Astrocyte (in vitro differentiated cells and primary cell): ENCODE results near the gene HS3ST1. TPM values are rescaled to one million over a fixed set of nuclear protein-coding genes. Genes with fewer than 3 reads are reported as not detected.

Experiments
- DNase-seq: peaks from one replicate; pipeline ENCODE4 v3.0.0-alpha.2; 2010; ENCODE audit warnings: low read depth
- FAIRE-seq: peaks from 2 replicates; lab custom pipeline; 2011; peaks lifted over from hg19 to GRCh38; lab: Jason Lieb, UNC
- H2AFZ ChIP-seq: 2 replicates; pipeline ENCODE4 v1.6.0; 2012; ENCODE audit warnings: low read depth, low read length, inconsistent platforms
- H3K27ac ChIP-seq: 2 replicates; pipeline ENCODE4 v1.5.1; 2011; ENCODE audit warnings: low read depth, low read length, inconsistent platforms
- H3K27me3 ChIP-seq: 2 replicates; pipeline ENCODE4 v1.6.0; 2011; ENCODE audit warnings: low read length, inconsistent platforms; ENCODE audit not compliant: insufficient read depth
- H3K36me3 ChIP-seq: 2 replicates; pipeline ENCODE4 v1.5.1; 2011; ENCODE audit warnings: low read length, inconsistent platforms; ENCODE audit not compliant: insufficient read depth
- H3K4me1 ChIP-seq: 2 replicates; pipeline ENCODE4 v1.5.1; 2011; ENCODE audit warnings: low read length, inconsistent platforms; ENCODE audit not compliant: insufficient read depth
- H3K4me2 ChIP-seq: 2 replicates; pipeline ENCODE4 v1.6.0; 2012; ENCODE audit warnings: low read length, inconsistent platforms
- H3K4me3 ChIP-seq: 2 replicates; pipeline ENCODE4 v1.5.1; 2011; ENCODE audit warnings: low read depth, mild to moderate bottlenecking, low read length, inconsistent platforms; ENCODE audit not compliant: insufficient read depth
- H3K79me2 ChIP-seq: 2 replicates; pipeline ENCODE4 v1.6.0; 2012; ENCODE audit warnings: mild to moderate bottlenecking, low read length, inconsistent platforms; ENCODE audit not compliant: insufficient read depth
- H3K9ac ChIP-seq: 2 replicates; pipeline ENCODE4 v1.6.0; 2012; ENCODE audit warnings: mild to moderate bottlenecking, low read length, inconsistent platforms
- H3K9me3 ChIP-seq: 2 replicates; pipeline ENCODE4 v1.5.1; 2012; ENCODE audit warnings: low read depth, mild to moderate bottlenecking, low read length, inconsistent platforms; ENCODE audit not compliant: insufficient read depth
- H4K20me1 ChIP-seq: 2 replicates; pipeline ENCODE4 v1.6.0; 2012; ENCODE audit warnings: low read length, inconsistent platforms; ENCODE audit not compliant: insufficient read depth
- H3K27ac Mint-ChIP-seq: one replicate; pipeline ENCODE4 v1.8.0; 2021; ENCODE audit warnings: mild to moderate bottlenecking, mixed read lengths; ENCODE audit not compliant: unreplicated experiment
- H3K27me3 Mint-ChIP-seq: one replicate; pipeline ENCODE4 v1.8.0; 2021; ENCODE audit warnings: low read depth, mixed read lengths; ENCODE audit not compliant: unreplicated experiment
- H3K36me3 Mint-ChIP-seq: one replicate; pipeline ENCODE4 v1.8.0; 2021; ENCODE audit warnings: low read depth, mixed read lengths; ENCODE audit not compliant: unreplicated experiment
- H3K4me1 Mint-ChIP-seq: one replicate; pipeline ENCODE4 v1.8.0; 2021; ENCODE audit warnings: low read depth, mixed read lengths; ENCODE audit not compliant: unreplicated experiment
- H3K4me3 Mint-ChIP-seq: one replicate; pipeline ENCODE4 v1.8.0; 2021; ENCODE audit warnings: mild to moderate bottlenecking, moderate library complexity, mixed read lengths; ENCODE audit not compliant: unreplicated experiment
- H3K9me3 Mint-ChIP-seq: one replicate; pipeline ENCODE4 v1.8.0; 2021; ENCODE audit warnings: mild to moderate bottlenecking, mixed read lengths; ENCODE audit not compliant: unreplicated experiment
- CTCF ChIP-seq: IDR thresholded peaks from 2 replicates; pipeline ENCODE4 v1.5.1; 2011; ENCODE audit warnings: low read depth, mild to moderate bottlenecking, inconsistent platforms, low read length, moderate library complexity; ENCODE audit not compliant: insufficient read depth
- EZH2 ChIP-seq: IDR thresholded peaks from 2 replicates; pipeline ENCODE4 v1.6.1; 2012; ENCODE audit warnings: mild to moderate bottlenecking, low read length, inconsistent platforms; ENCODE audit not compliant: insufficient read depth
- total RNA-seq: library from RNA; stranded (reverse); gene quantifications from 2 replicates; pipeline ENCODE4 v1.2.1, GENCODE V29; 2021

Gene HS3ST1
- total RNA-seq, 1 donor from 2014 or later, result 0.18 TPM

GRCh38 chr4:11427121-11427996 lies 1.3 kb downstream of the HS3ST1 start:
- no peak for TF ChIP-seq CTCF
- TF ChIP-seq EZH2, result no peak
- no peak overlapping the region for H3K27ac Mint-ChIP-seq
- H3K36me3 Mint-ChIP-seq, result no peaks in the 10 kb centered on the region
- FAIRE-seq, result no peak
- Histone ChIP-seq H3K4me2 (peak overlapping the region; percentile 98), H3K9me3 (no peaks in the 10 kb centered on the region), H3K4me1 (peaks cover 19% of the 10 kb centered on the region), H3K4me3 (peak overlapping the region; percentile 77), H3K9ac (no peak overlapping the region), H3K27me3 (peaks cover 27% of the 10 kb centered on the region), H3K27ac (no peak overlapping the region), H3K79me2 (no peaks in the 10 kb centered on the region), H4K20me1 (peaks cover 3% of the 10 kb centered on the region), H2AFZ (peak overlapping the region; percentile 54), H3K36me3 (no peaks in the 10 kb centered on the region)
- H3K9me3 Mint-ChIP-seq, result no peaks in the 10 kb centered on the region
- H3K4me3 Mint-ChIP-seq, result peak overlapping the region; percentile 68
- DNase-seq, result no peak
- peaks cover 43% of the 10 kb centered on the region for H3K27me3 Mint-ChIP-seq
- H3K4me1 Mint-ChIP-seq, result peaks cover 8% of the 10 kb centered on the region

- FAIRE-seq (no peak), DNase-seq (no peak)
- Histone ChIP-seq H3K4me1 (peaks cover 22% of the 10 kb centered on the region), H3K27me3 (peaks cover 25% of the 10 kb centered on the region), H4K20me1 (peaks cover 3% of the 10 kb centered on the region), H2AFZ (no peak overlapping the region), H3K27ac (no peak overlapping the region), H3K79me2 (no peaks in the 10 kb centered on the region), H3K36me3 (no peaks in the 10 kb centered on the region), H3K9me3 (no peaks in the 10 kb centered on the region), H3K4me3 (no peak overlapping the region), H3K4me2 (peak overlapping the region; percentile 98), H3K9ac (no peak overlapping the region)
- no peaks in the 10 kb centered on the region for H3K36me3 Mint-ChIP-seq
- no peaks in the 10 kb centered on the region for H3K9me3 Mint-ChIP-seq
- peaks cover 14% of the 10 kb centered on the region for H3K4me1 Mint-ChIP-seq
- TF ChIP-seq CTCF (no peak), EZH2 (no peak)
- no peak overlapping the region for H3K27ac Mint-ChIP-seq
- H3K4me3 Mint-ChIP-seq, result peak overlapping the region; percentile 68
- H3K27me3 Mint-ChIP-seq, result peaks cover 38% of the 10 kb centered on the region
These were observed 2.0 kb downstream of the HS3ST1 start for GRCh38 chr4:11426731-11427120.

- peaks cover 31% of the 10 kb centered on the region for H3K27me3 Mint-ChIP-seq
- no peak overlapping the region for H3K4me3 ChIP-seq
- no peaks in the 10 kb centered on the region for H3K9me3 ChIP-seq
- no peak overlapping the region for H2AFZ ChIP-seq
- no peaks in the 10 kb centered on the region for H3K79me2 ChIP-seq
- no peak overlapping the region for H3K9ac ChIP-seq
- no peaks in the 10 kb centered on the region for H3K9me3 Mint-ChIP-seq
- H3K4me2 ChIP-seq, result no peak overlapping the region
- DNase-seq (no peak), FAIRE-seq (no peak)
- peaks cover 3% of the 10 kb centered on the region for H4K20me1 ChIP-seq
- no peak for TF ChIP-seq CTCF
- no peak for TF ChIP-seq EZH2
- no peaks in the 10 kb centered on the region for H3K36me3 ChIP-seq
- peaks cover 22% of the 10 kb centered on the region for H3K4me1 Mint-ChIP-seq
- no peak overlapping the region for H3K4me3 Mint-ChIP-seq
- H3K27ac Mint-ChIP-seq, result no peak overlapping the region
- no peaks in the 10 kb centered on the region for H3K36me3 Mint-ChIP-seq
- peaks cover 25% of the 10 kb centered on the region for H3K4me1 ChIP-seq
- H3K27me3 ChIP-seq, result peaks cover 25% of the 10 kb centered on the region
- no peak overlapping the region for H3K27ac ChIP-seq
These were observed 2.7 kb downstream of the HS3ST1 start for GRCh38 chr4:11426003-11426402.
